GM18909 (cell line): ENCODE data around the gene GTSF1L.
"Not testable (repeated sequence)": the region's sequence is repeated elsewhere in the genome, so short reads cannot be mapped to it uniquely, and the experiment has no call there.

Source experiments
- ATAC-seq: cut with Tn5 transposase; IDR thresholded peaks from one replicate; pipeline ENCODE4 v1.9.1; 2021; ENCODE audit warnings: mild to moderate bottlenecking; ENCODE audit not compliant: unreplicated experiment, poor library complexity

The GTSF1L gene

GRCh38 chr20:43726811-43727338 is at the start of gene GTSF1L:
Gene GTSF1L, minus strand, starts transcription at chr20:43727002. Its CDS starts 308 bp downstream, at chr20:43726694.
- ATAC-seq = no peak

- no peak for ATAC-seq
Observed at GRCh38 chr20:43774754-43775153, 48.0 kb upstream of the GTSF1L start.

DNA sequence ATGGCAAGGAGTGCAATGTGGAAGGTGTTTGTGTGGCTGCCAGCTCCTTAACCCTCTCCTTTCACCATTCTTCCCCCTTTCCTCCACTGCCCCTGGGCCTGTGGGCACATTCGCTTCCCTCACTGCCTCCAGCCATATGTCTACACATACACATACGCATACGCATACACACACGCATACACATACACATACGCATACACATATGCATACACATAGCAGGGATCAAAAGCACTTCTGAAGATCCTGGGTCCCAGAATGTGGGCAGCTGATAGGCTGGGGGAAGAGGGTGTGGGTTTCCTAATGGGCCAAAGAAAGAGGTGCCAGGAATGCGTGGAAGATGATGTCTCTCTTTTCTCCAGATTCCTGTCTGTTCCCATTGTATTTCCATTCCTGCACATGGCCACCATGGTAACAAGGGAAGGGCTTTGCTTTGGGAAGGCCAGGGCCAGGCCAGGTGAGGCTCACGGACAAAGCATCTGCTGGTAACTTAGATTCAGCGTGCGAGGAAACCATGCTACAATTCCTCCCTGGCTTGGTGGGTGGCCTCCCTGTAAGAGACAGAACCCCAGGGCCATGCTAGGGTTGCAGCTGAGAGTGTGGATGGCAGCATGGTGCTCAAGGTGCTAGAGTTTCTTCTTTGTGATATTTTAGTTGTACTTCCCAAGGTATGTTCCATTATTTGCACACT is 44.8 kb upstream of the GTSF1L start:
- ATAC-seq = no peak

DNA sequence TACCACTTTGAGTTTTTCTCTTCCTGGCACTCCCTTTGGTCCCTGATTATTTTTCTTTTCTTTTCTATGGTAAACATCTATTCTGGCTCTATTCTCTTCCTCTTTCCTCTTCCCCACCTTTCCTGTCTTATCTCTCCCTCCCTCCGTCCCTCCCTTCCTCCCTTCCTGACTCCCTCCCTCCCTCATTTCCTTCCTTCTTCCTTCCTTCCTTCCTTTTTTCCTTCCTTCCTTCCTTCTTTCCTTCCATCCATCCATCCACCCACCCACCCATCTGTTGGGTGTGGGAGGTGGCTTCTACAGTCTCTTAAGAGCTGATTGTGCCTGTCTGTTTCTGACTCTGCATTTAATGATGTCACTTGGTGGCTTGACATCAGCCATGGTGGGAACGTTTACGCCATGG is 43.5 kb upstream of the GTSF1L start:
- no peak for ATAC-seq

GRCh38 chr20:43767686-43768474 is 41.1 kb upstream of the GTSF1L start:
- ATAC-seq = no peak

DNA sequence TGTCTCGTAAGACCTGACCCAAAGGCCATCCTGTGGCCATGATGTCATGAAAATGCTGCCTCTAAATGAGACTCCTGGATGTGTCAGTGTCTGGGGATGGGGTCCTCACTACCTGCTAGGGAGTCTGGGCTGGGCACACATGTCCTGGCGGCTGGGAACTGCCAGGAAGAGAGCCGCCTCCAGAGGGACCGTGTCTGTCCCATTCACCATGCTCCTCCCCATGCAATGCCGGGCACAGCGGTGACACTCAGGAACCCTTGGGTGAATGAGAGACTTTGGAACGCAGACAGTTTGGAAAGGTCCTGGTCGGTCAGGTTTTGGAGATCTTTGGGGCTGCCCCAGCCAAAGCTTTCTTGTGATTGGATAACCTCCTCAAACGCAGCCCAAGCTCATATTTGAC is 40.1 kb upstream of the GTSF1L start:
- ATAC-seq = no peak

- no peak for ATAC-seq
Observed at GRCh38 chr20:43766385-43766784, 39.6 kb upstream of the GTSF1L start.

GRCh38 chr20:43765916-43766315 is 39.1 kb upstream of the GTSF1L start:
- no peak for ATAC-seq

GRCh38 chr20:43762911-43763310 is 36.1 kb upstream of the GTSF1L start:
- no peak for ATAC-seq

GRCh38 chr20:43761386-43762340 is 34.9 kb upstream of the GTSF1L start:
- ATAC-seq = no peak

- not testable (repeated sequence) for ATAC-seq
Observed at GRCh38 chr20:43757888-43758287, 31.1 kb upstream of the GTSF1L start.

GRCh38 chr20:43755851-43756250 is 29.0 kb upstream of the GTSF1L start:
- ATAC-seq = no peak

- no peak for ATAC-seq
Observed at GRCh38 chr20:43755390-43755789, 28.6 kb upstream of the GTSF1L start.

GRCh38 chr20:43752561-43753301 is 25.9 kb upstream of the GTSF1L start:
- peak; percentile 54 for ATAC-seq

GRCh38 chr20:43752051-43752360 is 25.2 kb upstream of the GTSF1L start:
- ATAC-seq = no peak

DNA sequence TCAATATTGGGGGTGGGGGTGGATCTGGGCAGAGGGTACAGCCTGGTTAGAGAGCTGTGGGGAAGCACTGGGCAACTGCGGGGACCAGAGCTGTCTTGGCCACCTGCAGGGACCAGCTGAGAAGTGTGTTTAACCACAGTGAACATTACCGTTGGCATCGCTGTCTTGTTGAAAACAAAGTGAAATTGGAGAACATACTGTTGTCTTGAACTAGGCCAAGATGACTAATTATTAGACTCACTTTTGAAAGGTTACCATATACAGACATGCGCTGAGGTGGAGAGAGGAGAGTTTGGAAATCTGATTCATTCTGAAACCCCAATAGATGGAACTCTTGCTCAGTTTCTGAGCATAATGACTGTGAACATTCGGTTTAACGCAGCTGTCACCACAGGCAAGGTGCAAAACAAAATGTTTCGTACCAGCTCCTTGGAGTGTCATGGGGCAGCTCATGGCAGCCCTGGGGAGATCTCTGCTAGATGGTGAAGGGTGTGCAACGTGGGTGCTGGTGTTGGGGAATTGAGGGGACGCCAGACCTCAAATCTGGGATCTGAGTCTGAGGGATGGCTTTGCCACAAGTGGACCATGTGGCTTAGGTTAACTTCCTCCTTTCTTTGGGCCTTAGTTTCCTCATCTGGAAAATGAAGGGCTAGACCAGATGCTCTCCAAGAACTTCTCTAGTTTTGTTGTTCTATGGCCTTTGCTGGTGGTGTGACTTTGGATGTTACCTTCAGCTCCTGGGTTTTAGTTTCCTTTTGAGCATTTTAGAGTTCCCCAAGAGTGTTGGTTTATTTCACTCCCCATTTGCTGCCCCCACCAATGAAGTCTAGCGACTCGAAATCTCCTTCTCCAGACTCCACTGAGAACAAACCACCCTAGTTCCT is 24.6 kb upstream of the GTSF1L start:
- peak; percentile 79 for ATAC-seq

GRCh38 chr20:43750774-43751166 is 24.0 kb upstream of the GTSF1L start:
- ATAC-seq = no peak

DNA sequence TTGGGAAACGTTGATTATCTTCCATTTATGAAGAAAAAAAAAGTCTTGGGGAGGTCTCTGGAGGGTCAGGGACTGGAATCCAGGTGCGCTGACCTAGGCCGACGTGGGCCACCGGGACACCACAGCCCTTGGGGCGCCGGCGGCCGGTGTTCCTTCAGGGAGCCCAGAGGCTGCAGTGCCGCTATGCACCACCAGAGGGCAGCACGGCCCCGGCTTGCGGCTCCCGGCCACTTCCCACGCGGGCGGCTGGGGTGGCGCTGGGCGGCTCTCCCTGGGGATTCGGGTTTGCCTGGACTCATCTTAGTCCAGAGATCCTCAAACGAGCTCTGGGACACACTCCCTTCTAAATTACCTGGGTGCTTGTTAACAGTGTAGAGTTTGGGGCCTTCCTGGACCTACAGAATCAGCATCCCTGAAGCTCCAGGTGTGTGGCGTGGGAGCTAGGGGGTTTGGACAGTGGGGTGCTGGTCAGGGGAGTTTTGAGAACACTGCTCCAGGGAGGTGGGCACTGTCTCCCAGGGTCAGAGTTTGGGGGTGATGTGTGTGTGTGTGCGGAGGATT is 23.0 kb upstream of the GTSF1L start:
- no peak for ATAC-seq

- ATAC-seq = no peak
Observed at GRCh38 chr20:43748274-43748673, 21.5 kb upstream of the GTSF1L start.
